GM12873 (cell line): ENCODE measurements around the gene EIF2B2.

Experiments used
- TF ChIP-seq, protein P1 (sequence below): IDR thresholded peaks from 2 replicates; pipeline ENCODE4 v1.5.1; 2012; ENCODE audit warnings: low read depth, mild to moderate bottlenecking, moderate library complexity, low read length, control low read depth; ENCODE audit not compliant: insufficient read depth; ENCODE audit errors: missing control alignments

EIF2B2 gene

DNA sequence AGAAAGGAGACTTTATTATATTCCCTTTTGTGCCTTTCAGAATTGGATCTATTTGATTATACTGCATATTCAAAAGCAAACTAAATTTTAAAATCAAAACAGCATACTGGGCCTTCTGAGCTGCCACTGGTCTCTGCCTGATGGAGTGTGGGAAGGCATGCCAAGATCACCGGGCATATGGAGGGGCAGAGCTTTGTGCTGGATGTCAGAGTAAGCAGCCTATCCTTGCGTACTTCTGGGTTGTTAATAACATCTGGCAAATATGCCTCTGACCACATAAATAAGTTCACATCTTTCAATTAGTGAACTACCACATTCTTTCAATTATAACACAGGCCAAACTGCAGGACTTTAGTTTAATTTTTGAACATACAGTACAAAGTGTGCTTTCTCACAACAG lies 30.2 kb downstream of the EIF2B2 start:
- TF ChIP-seq, protein P1, sequence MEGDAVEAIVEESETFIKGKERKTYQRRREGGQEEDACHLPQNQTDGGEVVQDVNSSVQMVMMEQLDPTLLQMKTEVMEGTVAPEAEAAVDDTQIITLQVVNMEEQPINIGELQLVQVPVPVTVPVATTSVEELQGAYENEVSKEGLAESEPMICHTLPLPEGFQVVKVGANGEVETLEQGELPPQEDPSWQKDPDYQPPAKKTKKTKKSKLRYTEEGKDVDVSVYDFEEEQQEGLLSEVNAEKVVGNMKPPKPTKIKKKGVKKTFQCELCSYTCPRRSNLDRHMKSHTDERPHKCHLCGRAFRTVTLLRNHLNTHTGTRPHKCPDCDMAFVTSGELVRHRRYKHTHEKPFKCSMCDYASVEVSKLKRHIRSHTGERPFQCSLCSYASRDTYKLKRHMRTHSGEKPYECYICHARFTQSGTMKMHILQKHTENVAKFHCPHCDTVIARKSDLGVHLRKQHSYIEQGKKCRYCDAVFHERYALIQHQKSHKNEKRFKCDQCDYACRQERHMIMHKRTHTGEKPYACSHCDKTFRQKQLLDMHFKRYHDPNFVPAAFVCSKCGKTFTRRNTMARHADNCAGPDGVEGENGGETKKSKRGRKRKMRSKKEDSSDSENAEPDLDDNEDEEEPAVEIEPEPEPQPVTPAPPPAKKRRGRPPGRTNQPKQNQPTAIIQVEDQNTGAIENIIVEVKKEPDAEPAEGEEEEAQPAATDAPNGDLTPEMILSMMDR = no peak

DNA sequence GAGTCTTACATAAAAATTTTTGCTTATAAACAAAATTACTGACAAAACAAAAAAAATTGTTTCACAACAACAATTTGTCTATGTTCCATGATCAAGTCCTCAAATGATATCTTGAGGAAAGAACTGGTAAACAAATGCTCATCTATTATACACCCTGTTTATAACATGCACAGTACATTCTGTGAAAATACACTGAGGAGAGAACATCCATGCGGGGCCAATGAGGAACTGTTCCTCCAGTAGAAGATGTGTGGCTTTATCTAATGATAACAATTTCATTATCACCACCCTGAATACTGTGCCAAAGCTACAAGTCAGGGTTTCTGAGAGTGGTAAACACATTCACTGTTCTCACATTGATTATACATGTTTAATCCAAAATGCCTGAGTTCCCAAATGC lies 37.8 kb downstream of the EIF2B2 start:
- TF ChIP-seq, protein P1 = no peak

DNA sequence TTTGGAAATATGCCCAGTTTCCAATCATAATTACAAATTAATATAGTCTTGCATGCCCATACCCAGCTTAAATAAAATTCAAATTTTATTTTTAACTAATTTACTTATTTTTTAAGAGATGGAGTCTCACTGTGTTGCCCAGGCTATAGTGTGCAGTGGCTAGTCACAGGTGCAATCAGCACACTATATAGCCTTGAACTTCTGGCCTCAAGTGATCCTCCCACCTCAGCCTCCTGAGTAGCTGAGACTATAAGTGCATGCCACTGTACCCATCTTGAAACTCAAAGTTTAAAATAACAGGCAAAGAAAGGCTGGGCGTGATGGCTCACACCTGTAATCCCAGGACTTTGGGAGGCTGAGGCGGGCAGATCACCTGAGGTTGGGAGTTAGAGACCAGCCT lies 38.2 kb downstream of the EIF2B2 start:
- TF ChIP-seq, protein P1 = no peak

DNA sequence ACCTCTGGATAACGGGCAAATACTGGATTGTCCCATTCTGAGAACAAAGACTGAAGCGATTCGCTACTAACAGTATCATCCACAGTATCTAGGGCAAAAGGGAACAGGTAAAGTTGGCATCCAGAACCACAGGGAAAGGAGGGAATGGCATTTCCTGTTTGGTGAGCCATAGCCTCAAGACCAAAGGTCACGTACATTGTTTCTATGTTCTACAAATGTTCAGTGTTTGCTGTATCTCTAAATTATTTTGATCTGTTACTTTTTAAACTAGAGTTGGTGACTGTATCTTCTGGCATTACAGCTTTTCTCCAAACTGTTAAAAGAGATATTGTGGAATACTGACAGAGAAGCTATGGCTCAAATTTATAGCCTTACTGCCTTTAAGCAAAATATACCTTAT lies 38.9 kb downstream of the EIF2B2 start:
- TF ChIP-seq, protein P1 = no peak

DNA sequence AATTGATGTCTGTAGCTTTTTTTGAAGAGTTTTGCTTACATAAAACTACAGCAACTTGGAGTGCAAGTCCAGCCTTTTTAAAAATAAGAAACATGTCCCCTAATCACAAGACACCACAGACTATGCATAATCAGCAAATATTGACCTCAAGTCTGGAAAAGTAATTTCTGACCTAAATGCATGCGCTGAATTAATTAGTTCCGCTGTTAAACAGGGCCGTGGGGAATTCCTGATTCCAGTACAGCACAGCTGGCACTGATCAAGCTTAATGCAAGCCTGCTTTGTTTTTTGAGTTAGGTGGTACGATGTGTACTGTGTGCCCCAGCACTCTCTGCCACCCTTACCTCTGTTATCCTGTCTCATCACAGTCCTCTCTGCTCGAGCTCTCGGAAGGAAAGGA lies 39.3 kb downstream of the EIF2B2 start:
- TF ChIP-seq, protein P1 = no peak

DNA sequence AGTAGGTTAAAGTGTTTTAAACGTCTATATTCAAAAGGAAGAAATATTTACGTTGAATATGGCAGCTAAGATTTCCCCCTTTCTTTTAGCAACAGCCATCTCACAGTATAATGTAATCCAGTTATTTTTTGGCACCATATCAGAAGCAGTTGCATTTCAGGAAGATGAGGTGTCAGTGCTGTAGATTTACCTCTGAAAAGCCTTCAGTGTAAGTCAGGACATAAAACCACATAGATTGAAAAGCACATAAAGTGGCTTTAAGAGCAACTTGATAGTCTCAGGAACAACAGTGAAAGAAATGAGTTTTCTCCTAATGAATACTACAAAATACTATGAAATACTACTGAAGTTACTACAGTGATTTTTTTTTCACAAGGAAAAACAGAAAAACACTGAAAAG lies 41.6 kb downstream of the EIF2B2 start:
- TF ChIP-seq, protein P1 = no peak

DNA sequence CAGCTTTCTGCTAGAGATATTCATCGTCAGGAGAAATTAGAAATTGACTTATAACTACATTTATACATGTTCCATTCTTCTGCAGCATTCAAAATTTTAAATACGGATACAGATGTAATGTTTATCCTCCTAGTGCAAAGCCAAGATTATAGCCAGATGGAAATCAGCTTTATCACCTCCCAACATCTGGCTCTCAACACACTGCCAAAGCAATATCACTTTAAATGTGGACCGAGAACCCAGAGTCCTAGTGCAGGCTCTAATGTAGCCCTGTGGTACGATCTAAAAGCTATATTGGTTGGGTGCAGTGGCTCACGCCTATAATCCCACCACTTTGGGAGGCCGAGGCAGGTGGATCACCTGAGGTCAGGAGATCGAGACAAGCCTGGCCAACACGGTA lies 42.0 kb downstream of the EIF2B2 start:
- TF ChIP-seq, protein P1 = no peak
